Measurements from ENCODE around the gene PTPRJ.

The PTPRJ gene

GRCh38 chr11:48052183-48053044, 72.1 kb downstream of the PTPRJ start:
- TF ChIP-seq, protein P1, sequence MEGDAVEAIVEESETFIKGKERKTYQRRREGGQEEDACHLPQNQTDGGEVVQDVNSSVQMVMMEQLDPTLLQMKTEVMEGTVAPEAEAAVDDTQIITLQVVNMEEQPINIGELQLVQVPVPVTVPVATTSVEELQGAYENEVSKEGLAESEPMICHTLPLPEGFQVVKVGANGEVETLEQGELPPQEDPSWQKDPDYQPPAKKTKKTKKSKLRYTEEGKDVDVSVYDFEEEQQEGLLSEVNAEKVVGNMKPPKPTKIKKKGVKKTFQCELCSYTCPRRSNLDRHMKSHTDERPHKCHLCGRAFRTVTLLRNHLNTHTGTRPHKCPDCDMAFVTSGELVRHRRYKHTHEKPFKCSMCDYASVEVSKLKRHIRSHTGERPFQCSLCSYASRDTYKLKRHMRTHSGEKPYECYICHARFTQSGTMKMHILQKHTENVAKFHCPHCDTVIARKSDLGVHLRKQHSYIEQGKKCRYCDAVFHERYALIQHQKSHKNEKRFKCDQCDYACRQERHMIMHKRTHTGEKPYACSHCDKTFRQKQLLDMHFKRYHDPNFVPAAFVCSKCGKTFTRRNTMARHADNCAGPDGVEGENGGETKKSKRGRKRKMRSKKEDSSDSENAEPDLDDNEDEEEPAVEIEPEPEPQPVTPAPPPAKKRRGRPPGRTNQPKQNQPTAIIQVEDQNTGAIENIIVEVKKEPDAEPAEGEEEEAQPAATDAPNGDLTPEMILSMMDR (IDR thresholded peaks at IDR 0.05; ENCODE audit: low read depth, low read length), result no peak
- no peak overlapping the region for H3K4me3 ChIP-seq (ENCODE audit: low read depth, low read length)

DNA sequence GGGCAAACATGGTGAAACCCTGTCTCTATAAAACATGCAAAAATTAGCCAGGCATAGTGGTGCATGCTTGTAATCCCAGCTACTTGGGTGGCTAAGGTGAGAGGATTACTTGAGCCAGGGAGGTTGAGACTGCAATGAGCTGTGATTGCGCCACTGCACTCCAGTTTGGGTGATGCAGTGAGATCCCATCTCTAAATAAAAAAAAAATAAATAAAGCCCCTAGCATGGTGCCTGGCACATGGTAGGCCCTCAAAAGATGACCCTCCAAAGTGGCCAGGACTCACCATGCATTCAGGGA, 74.6 kb downstream of the PTPRJ start:
- TF ChIP-seq, protein P1 (IDR thresholded peaks at IDR 0.05; ENCODE audit: low read depth, low read length), result no peak
- no peak overlapping the region for H3K4me3 ChIP-seq (ENCODE audit: low read depth, low read length)

DNA sequence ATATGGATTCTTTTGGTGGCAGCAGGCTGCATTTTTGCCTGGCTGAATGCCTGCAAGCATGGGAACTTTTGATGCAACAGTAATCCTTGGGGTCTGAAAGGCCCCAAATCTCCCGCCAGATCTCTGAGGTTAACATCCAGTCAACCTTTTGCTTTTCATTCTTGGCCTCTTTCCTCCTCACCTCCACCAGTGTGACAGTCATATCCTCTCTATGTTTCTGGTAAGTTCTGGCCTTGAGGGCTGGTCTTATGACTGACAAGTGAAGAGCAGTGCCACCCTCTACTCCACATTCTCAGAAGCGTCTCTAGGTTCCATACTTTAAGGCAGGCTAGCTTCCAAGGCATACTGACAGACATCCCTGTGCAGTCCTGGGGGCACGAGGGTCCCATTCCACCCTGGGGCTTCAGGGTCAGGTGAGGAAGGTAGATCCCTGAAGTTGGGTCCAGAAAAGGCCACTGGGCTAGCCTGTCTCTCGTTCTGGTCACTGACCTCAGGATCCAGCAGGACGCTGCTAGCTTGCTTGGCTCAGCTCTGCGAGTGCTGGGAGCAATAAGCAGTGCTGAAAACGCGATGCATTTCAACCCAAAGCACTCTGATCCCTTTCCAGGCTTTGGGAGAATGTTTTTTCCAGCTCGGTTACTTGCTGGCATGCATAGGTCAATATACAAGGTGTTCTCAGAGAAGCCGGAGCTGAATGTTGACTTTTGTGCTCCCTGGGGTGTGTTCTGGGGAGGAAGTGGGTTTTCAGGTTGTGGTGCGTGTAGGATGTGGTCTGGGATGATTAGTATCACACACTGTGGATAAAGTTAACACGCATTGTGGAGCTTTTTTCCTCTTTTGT, 75.2 kb downstream of the PTPRJ start:
- no peak overlapping the region for H3K4me3 ChIP-seq (ENCODE audit: low read depth, low read length)

DNA sequence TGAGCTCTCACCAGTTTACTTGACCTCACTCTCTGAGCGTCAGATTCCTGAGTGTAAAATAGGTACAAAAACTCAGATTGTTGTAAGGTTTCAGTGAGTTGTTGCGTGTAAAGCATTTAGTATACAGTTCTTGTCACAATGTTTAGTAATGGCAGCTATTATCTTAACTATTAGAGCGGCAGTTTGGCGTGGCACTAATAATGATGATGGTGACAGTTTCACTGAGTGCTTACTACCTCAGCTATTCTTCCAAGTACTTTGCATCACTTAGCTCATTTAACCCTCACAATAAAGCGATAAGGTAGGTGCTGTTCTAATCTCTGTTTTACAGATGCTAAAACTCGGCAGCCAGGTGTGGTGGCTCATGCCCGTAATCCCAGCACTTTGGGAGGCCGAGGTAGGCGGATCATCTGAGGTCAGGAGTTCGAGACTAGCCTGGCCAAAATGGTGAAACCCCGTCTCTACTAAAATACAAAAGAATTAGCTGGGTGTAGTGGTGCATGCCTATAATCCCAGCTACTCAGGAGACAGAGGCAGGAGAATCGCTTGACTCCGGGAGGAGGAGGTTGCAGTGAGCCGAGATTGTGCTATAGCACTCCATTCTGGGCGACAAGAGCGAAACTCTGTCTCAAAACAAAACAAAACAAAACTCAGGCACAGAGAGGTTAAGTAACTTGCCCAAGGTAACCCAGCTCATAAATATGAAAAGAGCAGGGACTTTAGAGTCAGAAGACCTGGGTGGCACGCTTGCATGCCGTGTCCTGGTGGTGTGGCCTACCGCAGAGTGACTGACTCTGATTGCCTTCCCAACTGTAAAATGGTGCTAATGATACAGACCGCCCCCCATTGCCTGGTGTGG, 76.2 kb downstream of the PTPRJ start:
- TF ChIP-seq, protein P1 (IDR thresholded peaks at IDR 0.05; ENCODE audit: low read depth, low read length), result no peak
- no peak overlapping the region for H3K4me3 ChIP-seq (ENCODE audit: low read depth, low read length)

More for the DNA sequence above, 75.2 kb downstream of the PTPRJ start:
- TF ChIP-seq, protein P1 (IDR thresholded peaks at IDR 0.05; ENCODE audit: low read depth, low read length), result no peak

- TF ChIP-seq, protein P1 (IDR thresholded peaks at IDR 0.05; ENCODE audit: low read depth, low read length), result no peak
- no peak overlapping the region for H3K4me3 ChIP-seq (ENCODE audit: low read depth, low read length)
Measured at GRCh38 chr11:48058064-48058463, 77.7 kb downstream of the PTPRJ start.

DNA sequence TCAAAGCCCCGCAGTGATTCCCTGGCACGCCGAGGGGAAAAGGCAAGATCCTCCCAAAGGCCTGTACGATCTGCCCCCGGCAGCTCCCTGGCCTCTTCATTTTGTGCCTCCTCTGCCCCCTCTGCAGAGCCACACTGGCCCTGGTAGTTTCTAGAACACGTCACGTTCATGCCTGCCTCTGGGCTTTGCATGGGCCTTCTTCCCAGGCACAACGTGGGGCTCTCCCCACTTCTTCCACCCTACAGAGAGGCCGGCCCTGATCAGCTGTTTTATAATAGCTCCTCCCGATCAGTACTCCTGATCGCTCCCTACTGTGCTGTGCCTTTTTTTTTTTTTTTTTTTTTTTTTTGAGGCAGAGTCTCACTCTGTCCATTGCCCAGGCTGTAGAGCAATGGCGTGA, 78.4 kb downstream of the PTPRJ start:
- no peak overlapping the region for H3K4me3 ChIP-seq (ENCODE audit: low read depth, low read length)
- TF ChIP-seq, protein P1 (IDR thresholded peaks at IDR 0.05; ENCODE audit: low read depth, low read length), result no peak
